ENCODE measurements around the gene YARS1. TPM values are rescaled to one million over a fixed set of nuclear protein-coding genes. Genes with fewer than 3 reads are reported as not detected.

Gene YARS1
- total RNA-seq, 1 donor: 137 TPM

DNA sequence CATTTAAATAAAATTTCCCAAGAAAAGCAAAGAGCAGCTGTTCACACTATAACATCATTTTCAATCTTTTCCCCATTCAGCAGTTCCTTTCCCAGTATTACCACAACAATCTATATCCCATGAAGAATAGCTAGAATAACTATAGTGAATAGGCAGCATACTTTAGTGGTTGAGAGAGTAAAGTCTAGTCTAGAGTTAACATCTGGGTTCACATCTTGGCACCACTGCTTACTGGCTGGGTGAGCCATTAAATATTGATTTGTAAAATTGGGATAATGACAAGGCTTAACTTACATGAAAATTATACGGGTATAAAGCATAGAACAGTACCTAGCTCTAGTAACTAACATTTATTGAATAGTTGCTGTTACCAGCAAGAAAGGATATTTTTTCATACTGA is 14.7 kb upstream of the YARS1 start:
- DNase-seq (ENCODE audit: low read depth): no peak
- no peak overlapping the region for H3K4me3 ChIP-seq (ENCODE audit: low read depth, low read length)
- TF ChIP-seq, protein P1, sequence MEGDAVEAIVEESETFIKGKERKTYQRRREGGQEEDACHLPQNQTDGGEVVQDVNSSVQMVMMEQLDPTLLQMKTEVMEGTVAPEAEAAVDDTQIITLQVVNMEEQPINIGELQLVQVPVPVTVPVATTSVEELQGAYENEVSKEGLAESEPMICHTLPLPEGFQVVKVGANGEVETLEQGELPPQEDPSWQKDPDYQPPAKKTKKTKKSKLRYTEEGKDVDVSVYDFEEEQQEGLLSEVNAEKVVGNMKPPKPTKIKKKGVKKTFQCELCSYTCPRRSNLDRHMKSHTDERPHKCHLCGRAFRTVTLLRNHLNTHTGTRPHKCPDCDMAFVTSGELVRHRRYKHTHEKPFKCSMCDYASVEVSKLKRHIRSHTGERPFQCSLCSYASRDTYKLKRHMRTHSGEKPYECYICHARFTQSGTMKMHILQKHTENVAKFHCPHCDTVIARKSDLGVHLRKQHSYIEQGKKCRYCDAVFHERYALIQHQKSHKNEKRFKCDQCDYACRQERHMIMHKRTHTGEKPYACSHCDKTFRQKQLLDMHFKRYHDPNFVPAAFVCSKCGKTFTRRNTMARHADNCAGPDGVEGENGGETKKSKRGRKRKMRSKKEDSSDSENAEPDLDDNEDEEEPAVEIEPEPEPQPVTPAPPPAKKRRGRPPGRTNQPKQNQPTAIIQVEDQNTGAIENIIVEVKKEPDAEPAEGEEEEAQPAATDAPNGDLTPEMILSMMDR (IDR thresholded peaks at IDR 0.05; ENCODE audit: insufficient read depth, low read depth, low read length): no peak

- no peak for DNase-seq (ENCODE audit: low read depth)
- TF ChIP-seq, protein P1 (IDR thresholded peaks at IDR 0.05; ENCODE audit: insufficient read depth, low read depth, low read length): no peak
- H3K4me3 ChIP-seq (ENCODE audit: low read depth, low read length): no peak overlapping the region
These were observed 13.1 kb upstream of the YARS1 start for GRCh38 chr1:32830092-32830852.

GRCh38 chr1:32828341-32828740 is 11.2 kb upstream of the YARS1 start:
- TF ChIP-seq, protein P1 (IDR thresholded peaks at IDR 0.05; ENCODE audit: insufficient read depth, low read depth, low read length): no peak
- no peak overlapping the region for H3K4me3 ChIP-seq (ENCODE audit: low read depth, low read length)
- DNase-seq (ENCODE audit: low read depth): peak; percentile 16

DNA sequence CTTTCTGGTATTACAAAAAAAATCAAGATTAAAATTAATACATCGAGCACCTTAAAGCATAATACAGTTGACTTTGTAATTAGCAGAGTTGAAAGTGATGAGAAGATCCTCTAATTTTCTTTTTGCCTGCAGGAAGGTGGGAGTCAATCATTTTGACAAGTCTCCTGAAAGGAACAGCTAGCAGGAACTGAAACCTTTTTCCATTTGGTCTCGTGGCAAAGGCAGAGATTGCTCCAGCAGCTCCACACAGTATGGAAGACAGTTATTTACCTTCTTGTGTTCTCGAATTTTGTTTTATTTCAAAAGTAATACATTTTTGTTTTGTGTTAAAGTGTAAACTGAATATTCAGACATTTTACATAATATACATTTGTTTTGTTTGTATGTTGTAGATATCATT is 8.0 kb upstream of the YARS1 start:
- TF ChIP-seq, protein P1 (IDR thresholded peaks at IDR 0.05; ENCODE audit: insufficient read depth, low read depth, low read length): no peak
- H3K4me3 ChIP-seq (ENCODE audit: low read depth, low read length): no peak overlapping the region
- no peak for DNase-seq (ENCODE audit: low read depth)

DNA sequence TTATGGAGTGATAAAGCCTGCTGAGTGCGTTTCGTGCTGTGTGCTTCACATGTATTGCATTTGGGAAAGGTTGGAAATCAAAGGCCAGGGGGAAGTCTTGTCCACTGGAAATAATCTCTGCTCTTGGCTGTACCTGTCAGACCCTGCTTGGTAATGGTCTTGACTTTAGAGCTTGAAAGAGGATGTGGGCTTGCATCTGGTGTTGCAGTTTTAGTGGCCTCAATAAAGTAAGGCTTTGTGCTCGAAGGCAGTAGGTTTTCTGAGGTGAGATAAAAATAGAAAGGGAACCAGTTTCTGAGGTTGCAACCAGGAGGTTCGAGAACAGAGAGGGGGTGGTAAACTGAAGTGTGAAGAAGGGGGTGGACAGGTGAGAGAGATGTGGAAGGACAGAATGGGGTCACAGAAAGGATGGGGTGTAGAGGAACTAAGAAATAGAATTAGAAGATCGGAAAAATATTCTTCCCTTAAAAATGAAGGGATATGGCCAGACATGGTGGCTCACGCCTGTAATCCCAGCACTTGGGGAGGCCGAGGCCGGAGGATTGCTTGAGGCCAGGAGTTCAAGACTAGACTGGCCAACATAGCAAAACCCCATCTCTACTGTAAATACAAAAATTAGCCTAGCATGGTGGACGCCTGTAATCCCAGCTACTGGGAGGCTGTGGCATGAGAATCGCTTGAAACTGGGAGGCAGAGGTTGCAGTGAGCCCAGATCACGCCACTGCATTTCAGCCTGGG is 1.8 kb upstream of the YARS1 start:
- TF ChIP-seq, protein P1 (IDR thresholded peaks at IDR 0.05; ENCODE audit: insufficient read depth, low read depth, low read length): no peak
- peak overlapping the region; percentile 99 for H3K4me3 ChIP-seq (ENCODE audit: low read depth, low read length)
- no peak for DNase-seq (ENCODE audit: low read depth)

GRCh38 chr1:32817815-32818786 is 943 bp upstream of the YARS1 start:
- H3K4me3 ChIP-seq (ENCODE audit: low read depth, low read length): peak overlapping the region; percentile 99
- DNase-seq (ENCODE audit: low read depth): peak; percentile 52
- TF ChIP-seq, protein P1 (IDR thresholded peaks at IDR 0.05; ENCODE audit: insufficient read depth, low read depth, low read length): no peak
